Adrenal gland (tissue), 19 donors: ENCODE results near the gene RWDD1. TPM values are rescaled to one million over a fixed set of nuclear protein-coding genes. Genes with fewer than 3 reads are reported as not detected.

Experiments
- DNase-seq, 7 donors: peaks; one replicate each; pipeline ENCODE4 v3.0.0-alpha.2; 2019 to 2020
- H3K27ac ChIP-seq, 5 donors: fragments of 200-600 bp; sonication (generic) in 4 of 5; 1 replicate in 3 of 5; 2 replicates in 2 of 5; pipeline versions ENCODE4 v1.5.1 to v1.8.0; 2016 to 2020; ENCODE audit warnings: mild to moderate bottlenecking in 1 of 5
- H3K27me3 ChIP-seq: fragments of 200-600 bp; 2 replicates; pipeline ENCODE4 v1.8.0; 2021
- H3K36me3 ChIP-seq, 2 donors: fragments of 200-600 bp; replicated peaks in 1 of 2; 1 replicate in 1 of 2; 2 replicates in 1 of 2; pipeline versions ENCODE4 v1.5.1 to v1.8.0; 2018 to 2022
- H3K4me1 ChIP-seq, 2 donors: fragments of 200-600 bp; replicated peaks in 1 of 2; 1 replicate in 1 of 2; 2 replicates in 1 of 2; pipeline versions ENCODE4 v1.5.1 to v1.8.0; 2018 to 2021
- H3K4me3 ChIP-seq, 4 donors: fragments of 200-600 bp; sonication (generic) in 3 of 4; one replicate each; pipeline ENCODE4 v1.5.1; 2016 to 2018
- H3K9me3 ChIP-seq, 3 donors: fragments of 200-600 bp; sonication (generic) in 1 of 3; replicated peaks in 1 of 3; 1 replicate in 2 of 3; 2 replicates in 1 of 3; pipeline versions ENCODE4 v1.5.1 to v1.8.0; 2016 to 2021
- CTCF ChIP-seq, 6 experiments: fragments of 450-650 bp in 4 of 6; fragments of 200-600 bp in 2 of 6; sonication (generic) in 1 of 6; IDR thresholded peaks; 1 replicate in 5 of 6; 2 replicates in 1 of 6; pipeline versions ENCODE4 v1.5.1 to v1.8.0; 2016 to 2021; ENCODE audit warnings: antibody characterized with exemption in 6 of 6, mild to moderate bottlenecking in 2 of 6, moderate library complexity in 1 of 6
- POLR2A ChIP-seq, 2 donors: fragments of 450-650 bp; IDR thresholded peaks; one replicate each; pipeline ENCODE4 v1.6.1; 2017; ENCODE audit warnings: antibody characterized with exemption in 2 of 2, mild to moderate bottlenecking in 2 of 2, moderate library complexity in 1 of 2
- WGBS, 4 donors: extraction: QIAGEN DNeasy Blood & Tissue Kit in 2 of 4; methylation state at CpG; one replicate each; pipeline versions ENCODE4 v1.1.5 to v1.1.7; 2013 to 2017; 5-methylcytosine and 5-hydroxymethylcytosine counted together
- intact Hi-C, 2 donors: fragments of 100-400 bp; cut with DNase I; formaldehyde crosslinking; loops; one replicate each; pipeline versions ENCODE4 v1.14.1 to v1.15.0; 2022 to 2023
- long read RNA-seq, 10 donors: library from polyadenylated mRNA in 3 of 10; unstranded in 2 of 10; stranded (forward) in 1 of 10; transcript quantifications; one replicate each; pipeline ENCODE4 v2.0.0 and lab custom pipeline, GENCODE V29; 2021 to 2026
- polyA plus RNA-seq, 3 donors: library from polyadenylated mRNA; stranded (reverse); fragments of 200-250 nt in 2 of 3; fragments of 350-450 nt in 1 of 3; fragmentation: Illumina TruSeq in 1 of 3; extraction: RNeasy Lipid Tissue Mini Kit (QIAGEN cat#74804) in 1 of 3; gene quantifications; one replicate each; pipeline ENCODE4 v1.2.3, GENCODE V29; 2013 to 2014
- total RNA-seq, 9 donors: library from RNA; depleted of rRNA in 4 of 9; stranded (reverse); fragments of >200 nt in 4 of 9; fragments of 120-200 nt in 1 of 9; fragmentation: NEBNext Ultra II Directional in 1 of 9; extraction: Animal tissue kit (Norgen Biotek cat#: 25700) in 1 of 9; gene quantifications; one replicate each; pipeline versions ENCODE4 v1.1.0 to v1.2.4, GENCODE V29; 2013 to 2023
- donor health status: healthy with polysubstance abuse.
- donor health status: Bipolar disorder and iron deficiency.
- donor health status: DM: yes; HTN: yes; CAD: no.
- donor health status: DM: no; HTN: no; CAD: no.
- donor health status: DM: no; HTN: no; CAD: no.
- donor health status: DM: yes; HTN: yes; CAD: no.

RWDD1 gene
- 10 to 100 TPM; 25.9 to 83.6 (median 48.9) TPM for total RNA-seq
- polyA plus RNA-seq, result 100 to 1,000 TPM in 1 of 3 donors, 10 to 100 TPM in 2; 49.6 to 136 (median 67.7) TPM
- long read RNA-seq, donor 1, full-length matches to known transcripts, result 61 of 104 reads
- long read RNA-seq, donor 1, partial matches to known transcripts, result 43 of 104 reads
- long read RNA-seq, donor 1, other reads (novel, unspliced or antisense), result 0 of 104 reads
- long read RNA-seq, donor 2, full-length matches to known transcripts, result 26 of 43 reads
- long read RNA-seq, donor 2, partial matches to known transcripts, result 17 of 43 reads
- long read RNA-seq, donor 2, other reads (novel, unspliced or antisense), result 0 of 43 reads
- long read RNA-seq, donor 3, full-length matches to known transcripts, result 26 of 57 reads
- long read RNA-seq, donor 3, partial matches to known transcripts, result 31 of 57 reads
- long read RNA-seq, donor 3, other reads (novel, unspliced or antisense), result 0 of 57 reads
- long read RNA-seq, donor 4, full-length matches to known transcripts, result 15 of 65 reads
- long read RNA-seq, donor 4, partial matches to known transcripts, result 47 of 65 reads
- long read RNA-seq, donor 4, other reads (novel, unspliced or antisense), result 3 of 65 reads
- long read RNA-seq, donor 5, full-length matches to known transcripts, result 67 of 78 reads
- long read RNA-seq, donor 5, partial matches to known transcripts, result 5 of 78 reads
- long read RNA-seq, donor 5, other reads (novel, unspliced or antisense), result 6 of 78 reads
- long read RNA-seq, donor 6, full-length matches to known transcripts, result 17 of 74 reads
- long read RNA-seq, donor 6, partial matches to known transcripts, result 56 of 74 reads
- long read RNA-seq, donor 6, other reads (novel, unspliced or antisense), result 1 of 74 reads
- long read RNA-seq, donor 7, full-length matches to known transcripts, result 10 of 10 reads
- long read RNA-seq, donor 7, partial matches to known transcripts, result 0 of 10 reads
- long read RNA-seq, donor 7, other reads (novel, unspliced or antisense), result 0 of 10 reads
- long read RNA-seq, donor 8, full-length matches to known transcripts, result 61 of 78 reads
- long read RNA-seq, donor 8, partial matches to known transcripts, result 17 of 78 reads
- long read RNA-seq, donor 8, other reads (novel, unspliced or antisense), result 0 of 78 reads
- long read RNA-seq, donor 9, full-length matches to known transcripts, result 28 of 48 reads
- long read RNA-seq, donor 9, partial matches to known transcripts, result 20 of 48 reads
- long read RNA-seq, donor 9, other reads (novel, unspliced or antisense), result 0 of 48 reads
- long read RNA-seq, donor 10, full-length matches to known transcripts, result 12 of 12 reads
- long read RNA-seq, donor 10, partial matches to known transcripts, result 0 of 12 reads
- long read RNA-seq, donor 10, other reads (novel, unspliced or antisense), result 0 of 12 reads

- TF ChIP-seq CTCF (IDR thresholded peaks at IDR 0.05) (peak in 2 of 6 experiments; percentile 30 to 34), POLR2A (IDR thresholded peaks at IDR 0.05) (peak; percentile 76 to 96)
- Histone ChIP-seq H3K36me3 (no peaks in the 10 kb centered on the region), H3K9me3 (no peaks in the 10 kb centered on the region), H3K4me3 (peak within 1 kb of the TSS; percentile 52 to 99 (median 67)), H3K4me1 (peaks cover 17 to 27% of the 10 kb centered on the region in 2 donors), H3K27ac (peak within 1 kb of the TSS; percentile 86 to 91 (median 90)), H3K27me3 (no peaks in the 10 kb centered on the region)
- intact Hi-C loops, result no loop called here
- peak; percentile 98 to 100 (median 99) for DNase-seq
- 0 to 1% (median 0%) methylated on average over 16 to 62 of the region's 62 CpGs for WGBS, 4 donors
These were observed at the start of gene RWDD1 for GRCh38 chr6:116570856-116571682. TSS of gene RWDD1 (plus strand) at chr6:116571504. CDS start at chr6:116571583, 79 bp downstream.

GRCh38 chr6:116522896-116523295, 48.4 kb upstream of the RWDD1 start:
- Histone ChIP-seq H3K27ac (no peak overlapping the region), H3K9me3 (no peaks in the 10 kb centered on the region), H3K4me1 (no peaks in the 10 kb centered on the region), H3K4me3 (no peak overlapping the region), H3K36me3 (no peaks in the 10 kb centered on the region), H3K27me3 (no peaks in the 10 kb centered on the region)
- WGBS, 4 donors, result 81 to 98% (median 94%) methylated on average over 2 of the region's 2 CpGs
- no peak for DNase-seq
- TF ChIP-seq CTCF (IDR thresholded peaks at IDR 0.05) (no peak), POLR2A (IDR thresholded peaks at IDR 0.05) (no peak)
- intact Hi-C loops, result no loop called here

- DNase-seq, result no peak
- H3K4me3 ChIP-seq, result no peak overlapping the region
- intact Hi-C loops, result no loop called here
- no peaks in the 10 kb centered on the region for H3K36me3 ChIP-seq
- TF ChIP-seq POLR2A (IDR thresholded peaks at IDR 0.05) (no peak), CTCF (IDR thresholded peaks at IDR 0.05) (no peak)
- no peaks in the 10 kb centered on the region for H3K4me1 ChIP-seq
- no peaks in the 10 kb centered on the region for H3K27me3 ChIP-seq
- H3K9me3 ChIP-seq, result no peaks in the 10 kb centered on the region
- WGBS, 4 donors, result 60 to 84% (median 70%) methylated on average over 2 of the region's 2 CpGs
- no peak overlapping the region for H3K27ac ChIP-seq
These were observed 47.1 kb upstream of the RWDD1 start for GRCh38 chr6:116524236-116524635.
